Stimulated activated naive B cell treated with anti-CD40 and anti-IgM and Interleukin-4, amounts not matched to agents 10 μg/mL and 1 μg/mL and 100 μg/mL, for 72 hours (primary cell): Measurements from ENCODE around the gene PRR4.

Source experiments
- ATAC-seq, 2 donors: fragments of 150-1000 bp; cut with Tn5 transposase; replicated peaks; 2 replicates each; pipeline ENCODE4 v1.10.0; 2021; ENCODE audit warnings: moderate library complexity in 1 of 2
- DNase-seq: peaks from one replicate; pipeline ENCODE4 v3.0.0; 2021
- H3K27ac Mint-ChIP-seq: one replicate; pipeline ENCODE4 v1.8.0; 2022; ENCODE audit warnings: mild to moderate bottlenecking, mixed read lengths
- H3K27me3 Mint-ChIP-seq, 2 donors: one replicate each; pipeline ENCODE4 v1.8.0; 2022; ENCODE audit warnings: mixed read lengths in 2 of 2
- H3K36me3 Mint-ChIP-seq, 2 donors: one replicate each; pipeline ENCODE4 v1.8.0; 2022; ENCODE audit warnings: mixed read lengths in 2 of 2, mild to moderate bottlenecking in 1 of 2
- H3K4me1 Mint-ChIP-seq, 2 donors: one replicate each; pipeline ENCODE4 v1.8.0; 2022; ENCODE audit warnings: mixed read lengths in 2 of 2, mild to moderate bottlenecking in 1 of 2
- H3K4me3 Mint-ChIP-seq, 2 donors: one replicate each; pipeline ENCODE4 v1.8.0; 2022; ENCODE audit warnings: mild to moderate bottlenecking in 2 of 2, mixed read lengths in 2 of 2, moderate library complexity in 1 of 2
- H3K9me3 Mint-ChIP-seq, 2 donors: one replicate each; pipeline ENCODE4 v1.8.0; 2022; ENCODE audit warnings: mixed read lengths in 2 of 2, mild to moderate bottlenecking in 1 of 2

The PRR4 gene

DNA sequence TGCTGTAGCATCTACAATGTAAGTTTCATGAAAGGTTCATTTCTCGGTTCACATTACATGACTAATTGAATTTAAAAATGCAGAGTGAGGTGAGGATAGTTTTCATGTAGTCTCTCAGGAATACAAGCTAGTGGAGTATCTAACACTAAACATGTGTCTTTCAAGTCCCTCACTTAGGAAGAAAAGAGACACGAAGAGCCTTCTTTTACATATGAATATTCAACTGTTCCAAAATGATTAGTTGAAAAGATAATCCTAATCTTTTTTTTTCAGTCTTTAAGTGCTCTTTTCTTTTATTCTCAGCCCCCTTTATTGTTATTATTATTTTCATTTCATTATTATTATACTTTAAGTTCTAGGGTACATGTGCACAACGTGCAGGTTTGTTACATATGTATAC, 10.8 kb downstream of the PRR4 start:
- Mint-ChIP-seq H3K9me3 (no peaks in the 10 kb centered on the region), H3K4me3 (no peak overlapping the region), H3K27me3 (no peaks in the 10 kb centered on the region), H3K4me1 (no peaks in the 10 kb centered on the region), H3K36me3 (peaks cover 12 to 15% of the 10 kb centered on the region in 2 donors), H3K27ac (no peak overlapping the region)
- DNase-seq (no peak), ATAC-seq (no peak)

DNA sequence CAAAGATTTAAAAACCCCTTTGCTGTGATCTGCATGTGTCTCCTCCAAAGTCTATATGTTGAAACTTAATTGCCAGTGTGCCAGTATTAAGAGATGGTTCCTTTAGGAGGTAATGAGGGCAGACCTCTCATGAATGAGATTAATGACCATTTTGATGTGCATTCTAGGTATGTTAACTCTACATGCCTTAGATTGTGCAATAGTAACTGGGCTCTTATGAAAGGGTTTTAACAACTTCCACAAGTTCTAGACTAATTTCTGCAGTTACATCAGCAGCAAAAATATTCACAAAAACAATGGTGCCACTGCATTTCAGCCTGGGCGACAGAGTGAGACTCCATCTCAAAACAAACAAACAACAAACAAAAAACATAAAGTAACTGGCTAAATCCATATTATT, 19.3 kb downstream of the PRR4 start:
- Mint-ChIP-seq H3K4me3 (no peak overlapping the region), H3K27ac (no peak overlapping the region), H3K4me1 (no peaks in the 10 kb centered on the region), H3K9me3 (no peaks in the 10 kb centered on the region), H3K27me3 (no peaks in the 10 kb centered on the region), H3K36me3 (no peaks in the 10 kb centered on the region)
- ATAC-seq: no peak
- no peak for DNase-seq

- no peak for ATAC-seq
Observed at GRCh38 chr12:10826258-10826657, 23.0 kb downstream of the PRR4 start, which contains the start of gene TAS2R10. TSS of gene TAS2R10 (minus strand) at chr12:10826358. CDS start at chr12:10826269, 89 bp downstream.

GRCh38 chr12:10824957-10825356, 24.3 kb downstream of the PRR4 start:
- Mint-ChIP-seq H3K4me3 (no peak overlapping the region), H3K9me3 (no peaks in the 10 kb centered on the region), H3K27me3 (no peaks in the 10 kb centered on the region), H3K36me3 (no peaks in the 10 kb centered on the region), H3K4me1 (no peaks in the 10 kb centered on the region), H3K27ac (no peak overlapping the region)
- ATAC-seq (no peak), DNase-seq (no peak)

More at GRCh38 chr12:10826258-10826657, 23.0 kb downstream of the PRR4 start, which contains the start of gene TAS2R10:
- H3K4me1 Mint-ChIP-seq: no peaks in the 10 kb centered on the region
- no peaks in the 10 kb centered on the region for H3K27me3 Mint-ChIP-seq
- H3K9me3 Mint-ChIP-seq: no peaks in the 10 kb centered on the region
- DNase-seq: no peak
- H3K4me3 Mint-ChIP-seq: no peak within 1 kb of the TSS
- H3K36me3 Mint-ChIP-seq: no peaks in the 10 kb centered on the region
- no peak within 1 kb of the TSS for H3K27ac Mint-ChIP-seq

- no peak overlapping the region for H3K4me3 Mint-ChIP-seq
- no peaks in the 10 kb centered on the region for H3K4me1 Mint-ChIP-seq
- no peak for ATAC-seq
- no peak overlapping the region for H3K27ac Mint-ChIP-seq
- DNase-seq: no peak
- H3K9me3 Mint-ChIP-seq: no peaks in the 10 kb centered on the region
- peaks cover 5 to 18% of the 10 kb centered on the region in 2 donors for H3K27me3 Mint-ChIP-seq
- H3K36me3 Mint-ChIP-seq: no peaks in the 10 kb centered on the region
Observed at GRCh38 chr12:10811883-10812536, 37.3 kb downstream of the PRR4 start.

- no peaks in the 10 kb centered on the region for H3K4me1 Mint-ChIP-seq
- ATAC-seq (no peak), DNase-seq (no peak)
- H3K9me3 Mint-ChIP-seq: no peaks in the 10 kb centered on the region
- H3K27ac Mint-ChIP-seq: no peak within 1 kb of the TSS
- H3K36me3 Mint-ChIP-seq: no peaks in the 10 kb centered on the region
- peaks cover 5 to 23% of the 10 kb centered on the region in 2 donors for H3K27me3 Mint-ChIP-seq
- H3K4me3 Mint-ChIP-seq: no peak within 1 kb of the TSS
Observed at GRCh38 chr12:10810068-10810467, 39.2 kb downstream of the PRR4 start, which contains the start of gene TAS2R9. TSS of gene TAS2R9 (minus strand) at chr12:10810168. CDS start at chr12:10810075, 93 bp downstream.

DNA sequence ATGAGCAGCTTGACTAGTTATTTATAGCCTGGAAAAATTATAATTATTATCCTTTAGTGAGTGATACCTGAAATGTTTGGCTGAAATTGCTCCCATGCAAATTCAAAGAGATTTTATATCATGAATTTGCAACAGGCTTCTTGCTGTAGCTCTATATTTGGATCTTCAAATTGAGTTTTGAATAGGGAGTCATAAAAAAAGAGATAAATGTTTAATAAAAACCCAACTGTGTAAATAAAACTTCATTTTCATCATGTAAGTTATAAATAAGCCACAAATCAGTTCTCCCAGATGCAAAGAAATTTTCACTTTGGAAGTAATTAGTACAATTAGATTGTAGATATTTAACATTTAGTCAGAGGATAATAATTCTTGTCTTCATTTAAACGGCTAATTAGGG, 42.1 kb downstream of the PRR4 start, which contains the start of gene TAS2R8:
Gene TAS2R8 (minus strand): TSS at position 101 of the 400 bp plus-strand sequence. CDS start 306 bp downstream, outside the sequence.
- DNase-seq: no peak
- no peaks in the 10 kb centered on the region for H3K36me3 Mint-ChIP-seq

DNA sequence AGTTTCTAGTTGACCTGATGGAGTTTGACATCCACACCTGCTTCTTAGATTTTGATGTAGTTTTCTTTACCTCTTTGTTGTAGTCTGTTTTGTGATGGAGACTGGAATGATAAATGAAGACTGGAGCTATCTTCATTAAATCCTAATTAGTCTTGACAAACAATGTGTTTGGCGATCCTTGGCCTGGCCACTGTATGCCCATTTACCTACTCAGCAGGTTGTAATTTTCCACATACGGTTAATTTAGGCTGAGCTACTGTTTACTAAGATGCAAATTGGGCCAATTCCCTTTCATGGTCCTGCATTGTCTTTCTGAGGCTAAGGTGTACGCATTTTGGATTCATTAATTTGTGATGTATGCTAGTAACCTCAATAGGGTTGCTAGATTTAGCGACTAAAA, 46.7 kb downstream of the PRR4 start, which contains the start of gene TAS2R7:
Gene TAS2R7 (minus strand): TSS at position 41 of the 400 bp plus-strand sequence. CDS start 57 bp downstream, outside the sequence.
- H3K4me1 Mint-ChIP-seq: no peaks in the 10 kb centered on the region
- DNase-seq (no peak), ATAC-seq (no peak)
- H3K27ac Mint-ChIP-seq: no peak within 1 kb of the TSS
- no peaks in the 10 kb centered on the region for H3K9me3 Mint-ChIP-seq
- H3K4me3 Mint-ChIP-seq: no peak within 1 kb of the TSS
- H3K36me3 Mint-ChIP-seq: no peaks in the 10 kb centered on the region
- H3K27me3 Mint-ChIP-seq: peaks cover 18 to 22% of the 10 kb centered on the region in 2 donors

More for the DNA sequence above, 42.1 kb downstream of the PRR4 start, which contains the start of gene TAS2R8:
- Mint-ChIP-seq H3K4me1 (no peaks in the 10 kb centered on the region), H3K27ac (no peak within 1 kb of the TSS), H3K4me3 (no peak within 1 kb of the TSS), H3K27me3 (peaks cover 0 to 15% of the 10 kb centered on the region in 2 donors), H3K9me3 (no peaks in the 10 kb centered on the region)
- no peak for ATAC-seq

- ATAC-seq: no peak
- no peak overlapping the region for H3K27ac Mint-ChIP-seq
- no peaks in the 10 kb centered on the region for H3K36me3 Mint-ChIP-seq
- no peaks in the 10 kb centered on the region for H3K4me1 Mint-ChIP-seq
- H3K27me3 Mint-ChIP-seq: peaks cover 18 to 22% of the 10 kb centered on the region in 2 donors
- no peaks in the 10 kb centered on the region for H3K9me3 Mint-ChIP-seq
- DNase-seq: no peak
- H3K4me3 Mint-ChIP-seq: no peak overlapping the region
Observed at GRCh38 chr12:10801741-10802140, 47.5 kb downstream of the PRR4 start.
